Renal pelvis (tissue), 4 donors: ENCODE results near the gene KLHL26. TPM values are rescaled to one million over a fixed set of nuclear protein-coding genes. Genes with fewer than 3 reads are reported as not detected.

ENCODE experiments used
- DNase-seq: peaks from one replicate; pipeline ENCODE4 v3.0.0-alpha.2; 2013
- polyA plus RNA-seq, 3 donors: library from polyadenylated mRNA; unstranded; fragments of 120-200 nt; gene quantifications; one replicate each; pipeline ENCODE4 v1.2.1, GENCODE V29; 2013; ENCODE audit not compliant: insufficient read length in 3 of 3

The KLHL26 gene
- polyA plus RNA-seq, 3 donors = 7.6 to 11.0 (median 8.7) TPM

GRCh38 chr19:18644196-18645034, 7.6 kb downstream of the KLHL26 start:
- no peak for DNase-seq

GRCh38 chr19:18645035-18645511, 8.2 kb downstream of the KLHL26 start:
- no peak for DNase-seq

GRCh38 chr19:18646535-18647370, 9.9 kb downstream of the KLHL26 start:
- DNase-seq = no peak

GRCh38 chr19:18647371-18647767, 10.5 kb downstream of the KLHL26 start:
- DNase-seq = no peak

GRCh38 chr19:18647807-18648206, 11.0 kb downstream of the KLHL26 start:
- DNase-seq = no peak

- DNase-seq = no peak
These were observed 12.1 kb downstream of the KLHL26 start for GRCh38 chr19:18648973-18649315.

GRCh38 chr19:18649371-18650020, 12.7 kb downstream of the KLHL26 start:
- no peak for DNase-seq

- DNase-seq = no peak
These were observed 13.2 kb downstream of the KLHL26 start for GRCh38 chr19:18650021-18650390.

- no peak for DNase-seq
These were observed 13.7 kb downstream of the KLHL26 start for GRCh38 chr19:18650468-18651041.

- no peak for DNase-seq
These were observed 14.5 kb downstream of the KLHL26 start for GRCh38 chr19:18651300-18651699.

- no peak for DNase-seq
These were observed 14.9 kb downstream of the KLHL26 start for GRCh38 chr19:18651733-18652132.

- no peak for DNase-seq
These were observed 17.0 kb downstream of the KLHL26 start for GRCh38 chr19:18653853-18654252.

- DNase-seq = no peak
These were observed 17.6 kb downstream of the KLHL26 start for GRCh38 chr19:18654469-18654868.

GRCh38 chr19:18655173-18655844, 18.5 kb downstream of the KLHL26 start:
- no peak for DNase-seq

GRCh38 chr19:18656337-18657086, 19.7 kb downstream of the KLHL26 start:
- no peak for DNase-seq

GRCh38 chr19:18657590-18658365, 20.9 kb downstream of the KLHL26 start:
- DNase-seq = peak; percentile 76

- DNase-seq = no peak
These were observed 21.6 kb downstream of the KLHL26 start for GRCh38 chr19:18658366-18658855.

GRCh38 chr19:18659281-18660050, 22.6 kb downstream of the KLHL26 start:
- no peak for DNase-seq
